Transverse colon (tissue), 4 donors: Measurements from ENCODE around the gene MPV17. TPM values are rescaled to one million over a fixed set of nuclear protein-coding genes. Genes with fewer than 3 reads are reported as not detected.
"Not testable (repeated sequence)": the region's sequence is repeated elsewhere in the genome, so short reads cannot be mapped to it uniquely, and the experiment has no call there.

Experiments used
- DNase-seq: peaks from one replicate; pipeline ENCODE4 v3.0.0-alpha.2; 2019
- H3K27ac ChIP-seq, 4 donors: fragments of 200-600 bp; sonication (generic); 2 replicates each; pipeline ENCODE4 v1.5.1; 2016 to 2018; ENCODE audit warnings: inconsistent platforms in 4 of 4
- H3K27me3 ChIP-seq: fragments of 200-600 bp; sonication (generic); 2 replicates; pipeline ENCODE4 v1.5.1; 2017; ENCODE audit warnings: inconsistent platforms
- H3K36me3 ChIP-seq, 4 donors: fragments of 200-600 bp; sonication (generic); 2 replicates each; pipeline ENCODE4 v1.5.1; 2017 to 2019; ENCODE audit warnings: inconsistent platforms in 4 of 4
- H3K4me1 ChIP-seq, 4 donors: fragments of 200-600 bp; sonication (generic); 2 replicates each; pipeline ENCODE4 v1.5.1; 2017 to 2020; ENCODE audit warnings: inconsistent platforms in 4 of 4
- H3K4me3 ChIP-seq, 4 donors: fragments of 200-600 bp; sonication (generic); 1 replicate in 1 of 4; 2 replicates in 3 of 4; pipeline versions ENCODE4 v1.5.1 to v1.6.1; 2017 to 2019; ENCODE audit warnings: inconsistent platforms in 4 of 4
- H3K9me3 ChIP-seq, 2 donors: fragments of 200-600 bp; sonication (generic); 2 replicates each; pipeline ENCODE4 v1.5.1; 2017 to 2019; ENCODE audit warnings: inconsistent platforms in 2 of 2
- CTCF ChIP-seq, 5 experiments: fragments of 200-600 bp in 3 of 5; fragments of 450-650 bp in 2 of 5; sonication (generic) in 3 of 5; IDR thresholded peaks; 1 replicate in 2 of 5; 2 replicates in 3 of 5; pipeline ENCODE4 v1.5.1; 2016 to 2017; ENCODE audit warnings: antibody characterized with exemption in 5 of 5, inconsistent platforms in 3 of 5, mild to moderate bottlenecking in 2 of 5, moderate library complexity in 1 of 5
- EP300 ChIP-seq: sonication (generic); formaldehyde crosslinking; IDR thresholded peaks from one replicate; pipeline ENCODE4 v1.6.1; 2017; ENCODE audit warnings: antibody characterized with exemption, low read depth
- POLR2A ChIP-seq: fragments of 450-650 bp; IDR thresholded peaks from one replicate; pipeline ENCODE4 v1.6.1; 2016; ENCODE audit warnings: antibody characterized with exemption, mild to moderate bottlenecking, moderate library complexity
- POLR2AphosphoS5 ChIP-seq, 3 donors: sonication (generic); formaldehyde crosslinking; IDR thresholded peaks; one replicate each; pipeline ENCODE4 v1.6.1; 2016; ENCODE audit warnings: antibody characterized with exemption in 3 of 3
- WGBS, 2 donors: methylation state at CpG; one replicate each; pipeline ENCODE4 v1.1.5; 2018; ENCODE audit warnings: low coverage in 1 of 2; 5-methylcytosine and 5-hydroxymethylcytosine counted together
- in situ Hi-C, 4 donors: fragments of 200-750 bp; cut with MboI; loops; one replicate each; pipeline versions ENCODE4 v1.15.0 to v1.15.1; 2017; ENCODE audit warnings: low sequenced_read_pairs in 3 of 4, low pct_ligation_motif_present in 1 of 4, low pct_unique_long_range_greater_than_20kb in 1 of 4
- intact Hi-C: fragments of 100-400 bp; cut with DNase I; formaldehyde crosslinking; loops from one replicate; pipeline ENCODE4 v1.15.1; 2023; ENCODE audit warnings: low total_unique reads
- total RNA-seq, 4 donors: library from RNA; depleted of rRNA; stranded (reverse); fragments of >200 nt; gene quantifications; one replicate each; pipeline ENCODE4 v1.1.0, GENCODE V29; 2016

MPV17 gene
- total RNA-seq, 4 donors from 2014 or later: 34.4 to 53.8 (median 38.3) TPM

GRCh38 chr2:27320958-27321543 is 1.8 kb downstream of the MPV17 start:
- DNase-seq: peak; percentile 57
- H3K9me3 ChIP-seq: no peaks in the 10 kb centered on the region
- intact Hi-C loops: no loop called here
- in situ Hi-C loops: no loop called here
- 59 to 80% methylated on average over 2 to 8 of the region's 8 CpGs for WGBS, 2 donors
- no peak overlapping the region for H3K27ac ChIP-seq
- peaks cover 7 to 22% (median 18%) of the 10 kb centered on the region in 4 donors for H3K4me1 ChIP-seq
- TF ChIP-seq POLR2AphosphoS5 (IDR thresholded peaks at IDR 0.05): peak in 2 of 3 donors; percentile 30 to 51
- TF ChIP-seq CTCF (IDR thresholded peaks at IDR 0.05): peak; percentile 12 to 49 (median 28)
- TF ChIP-seq POLR2A: no peak
- H3K27me3 ChIP-seq: no peaks in the 10 kb centered on the region
- H3K4me3 ChIP-seq: no peak overlapping the region
- H3K36me3 ChIP-seq: peaks cover 0 to 2% (median 0%) of the 10 kb centered on the region in 4 donors

- H3K9me3 ChIP-seq, H3K36me3 ChIP-seq, DNase-seq, intact Hi-C loops, in situ Hi-C loops, H3K4me3 ChIP-seq, H3K27me3 ChIP-seq, H3K27ac ChIP-seq: not testable (repeated sequence)
- WGBS, 2 donors: 93 to 97% methylated on average over 6 to 15 of the region's 15 CpGs
- peaks cover 7 to 22% (median 18%) of the 10 kb centered on the region in 4 donors for H3K4me1 ChIP-seq
Measured at GRCh38 chr2:27319839-27320238, 3.1 kb downstream of the MPV17 start.

GRCh38 chr2:27316655-27317412 is 6.1 kb downstream of the MPV17 start:
- TF ChIP-seq CTCF (IDR thresholded peaks at IDR 0.05) (no peak), EP300 (no peak), POLR2AphosphoS5 (IDR thresholded peaks at IDR 0.05) (no peak), POLR2A (no peak)

GRCh38 chr2:27315122-27315521 is 7.8 kb downstream of the MPV17 start:
- no peaks in the 10 kb centered on the region for H3K27me3 ChIP-seq
- TF ChIP-seq CTCF (IDR thresholded peaks at IDR 0.05) (no peak), EP300 (no peak), POLR2A (no peak), POLR2AphosphoS5 (IDR thresholded peaks at IDR 0.05) (no peak)
- H3K36me3 ChIP-seq: no peaks in the 10 kb centered on the region
- no peaks in the 10 kb centered on the region for H3K4me1 ChIP-seq
- no peak overlapping the region for H3K4me3 ChIP-seq
- WGBS, 2 donors: 69 to 93% methylated on average over 3 to 8 of the region's 8 CpGs
- intact Hi-C loops: no loop called here
- H3K9me3 ChIP-seq: no peaks in the 10 kb centered on the region
- no peak overlapping the region for H3K27ac ChIP-seq
- DNase-seq: no peak
- in situ Hi-C loops: no loop called here

More at GRCh38 chr2:27316655-27317412, 6.1 kb downstream of the MPV17 start:
- H3K27me3 ChIP-seq: no peaks in the 10 kb centered on the region
- H3K27ac ChIP-seq: no peak overlapping the region
- in situ Hi-C loops (no loop called here), intact Hi-C loops (no loop called here)
- no peaks in the 10 kb centered on the region for H3K36me3 ChIP-seq
- DNase-seq: no peak
- H3K4me3 ChIP-seq: no peak overlapping the region
- H3K9me3 ChIP-seq: no peaks in the 10 kb centered on the region
- WGBS, 2 donors: 59 to 100% methylated on average over 1 to 11 of the region's 12 CpGs
- H3K4me1 ChIP-seq: peaks cover under 1 to 7% (median 3%) of the 10 kb centered on the region in 4 donors
